HEK293 (cell line): ENCODE results near the gene HS3ST1.

Experiments used
- CTCF ChIA-PET: fragments of 350-600 bp; formaldehyde crosslinking; extraction: SDS; loops from one replicate; lab custom pipeline; 2021; ENCODE audit warnings: antibody characterized with exemption; lab: Yijun Ruan, JAX
- POLR2A ChIA-PET: fragments of 300-600 bp; formaldehyde crosslinking; extraction: SDS; loops from one replicate; lab custom pipeline; 2020; ENCODE audit warnings: antibody characterized with exemption, inconsistent platforms; lab: Yijun Ruan, JAX
- H3K27ac ChIP-seq: fragments of 200-500 bp; sonication (Bioruptor generic); 2 replicates; pipeline ENCODE4 v1.5.1; 2014; ENCODE audit warnings: low read depth, low read length, control low read depth, inconsistent platforms; ENCODE audit errors: extremely low read depth
- H3K36me3 ChIP-seq, 2 experiments: fragments of 200-500 bp in 1 of 2; sonication (Bioruptor generic) in 1 of 2; 1 replicate in 1 of 2; 2 replicates in 1 of 2; pipeline ENCODE4 v1.5.1; 2014 to 2017; ENCODE audit warnings: inconsistent platforms in 2 of 2, low read length in 2 of 2; ENCODE audit not compliant: control insufficient read depth in 2 of 2, insufficient read depth in 1 of 2
- H3K4me1 ChIP-seq: fragments of 200-500 bp; sonication (Bioruptor generic); 2 replicates; pipeline ENCODE4 v1.5.1; 2014; ENCODE audit warnings: mild to moderate bottlenecking, low read length, inconsistent platforms; ENCODE audit not compliant: control insufficient read depth, insufficient read depth
- H3K4me3 ChIP-seq: 2 replicates; pipeline ENCODE4 v1.5.1; 2011; ENCODE audit warnings: low read depth, mild to moderate bottlenecking, control low read depth, low read length, moderate library complexity
- H3K9me3 ChIP-seq: fragments of 200-500 bp; sonication (Bioruptor generic); 2 replicates; pipeline ENCODE4 v1.5.1; 2014; ENCODE audit warnings: low read depth, low read length, inconsistent platforms; ENCODE audit not compliant: control insufficient read depth, insufficient read depth
- IKZF3 ChIP-seq: fragments of 450-650 bp; IDR thresholded peaks from 2 replicates; pipeline ENCODE4 v1.5.0; 2018; ENCODE audit warnings: missing biosample characterization, mild to moderate bottlenecking, missing genetic modification characterization, moderate library complexity
- INSM2 ChIP-seq: fragments of 450-650 bp; formaldehyde crosslinking; IDR thresholded peaks from 2 replicates; pipeline ENCODE4 v1.5.1; 2016; ENCODE audit warnings: missing biosample characterization, missing genetic modification characterization
- KLF8 ChIP-seq: fragments of 450-650 bp; formaldehyde crosslinking; IDR thresholded peaks from 2 replicates; pipeline ENCODE4 v1.5.1; 2016; ENCODE audit warnings: missing biosample characterization, missing genetic modification characterization
- PRDM2 ChIP-seq: fragments of 450-650 bp; formaldehyde crosslinking; IDR thresholded peaks from 2 replicates; pipeline ENCODE4 v1.5.1; 2016; ENCODE audit warnings: missing biosample characterization, missing genetic modification characterization, borderline replicate concordance
- REPIN1 ChIP-seq: fragments of 450-650 bp; formaldehyde crosslinking; IDR thresholded peaks from 2 replicates; pipeline ENCODE4 v1.5.1; 2017; ENCODE audit warnings: missing biosample characterization, missing genetic modification characterization, low read depth
- YY2 ChIP-seq: fragments of 450-650 bp; formaldehyde crosslinking; IDR thresholded peaks from 2 replicates; pipeline ENCODE4 v1.5.1; 2016; ENCODE audit warnings: missing biosample characterization, missing genetic modification characterization
- ZBTB8A ChIP-seq: fragments of 450-650 bp; formaldehyde crosslinking; IDR thresholded peaks from 2 replicates; pipeline ENCODE4 v1.5.1; 2016; ENCODE audit warnings: missing biosample characterization, missing genetic modification characterization
- ZNF248 ChIP-seq: fragments of 450-650 bp; formaldehyde crosslinking; IDR thresholded peaks from 2 replicates; pipeline ENCODE4 v1.5.1; 2017; ENCODE audit warnings: missing biosample characterization, missing genetic modification characterization
- ZNF280D ChIP-seq: fragments of 450-650 bp; formaldehyde crosslinking; IDR thresholded peaks from 2 replicates; pipeline ENCODE4 v1.5.1; 2016; ENCODE audit warnings: missing biosample characterization, missing genetic modification characterization
- ZNF292 ChIP-seq: fragments of 450-650 bp; formaldehyde crosslinking; IDR thresholded peaks from 2 replicates; pipeline ENCODE4 v1.5.1; 2016; ENCODE audit warnings: low read depth, missing biosample characterization, missing genetic modification characterization, borderline replicate concordance
- ZNF350 ChIP-seq: fragments of 450-650 bp; formaldehyde crosslinking; IDR thresholded peaks from 2 replicates; pipeline ENCODE4 v1.5.0; 2017; ENCODE audit warnings: missing biosample characterization, mild to moderate bottlenecking, missing genetic modification characterization
- ZNF362 ChIP-seq: fragments of 450-650 bp; formaldehyde crosslinking; IDR thresholded peaks from 2 replicates; pipeline ENCODE4 v1.5.1; 2016; ENCODE audit warnings: missing biosample characterization, missing genetic modification characterization
- ZNF488 ChIP-seq: fragments of 450-650 bp; formaldehyde crosslinking; IDR thresholded peaks from 2 replicates; pipeline ENCODE4 v1.5.1; 2016; ENCODE audit warnings: missing biosample characterization, missing genetic modification characterization
- ZNF621 ChIP-seq: fragments of 450-650 bp; formaldehyde crosslinking; IDR thresholded peaks from 2 replicates; pipeline ENCODE4 v1.5.1; 2017; ENCODE audit warnings: missing biosample characterization, missing genetic modification characterization
- ZNF645 ChIP-seq: fragments of 450-650 bp; formaldehyde crosslinking; IDR thresholded peaks from 2 replicates; pipeline ENCODE4; 2016; ENCODE audit warnings: missing biosample characterization, missing genetic modification characterization
- ZNF670 ChIP-seq: fragments of 450-650 bp; formaldehyde crosslinking; IDR thresholded peaks from 2 replicates; pipeline ENCODE4 v1.5.1; 2016; ENCODE audit warnings: missing biosample characterization, missing genetic modification characterization, low read depth

The HS3ST1 gene

GRCh38 chr4:11368701-11369115, 60.0 kb downstream of the HS3ST1 start (continued):
- TF ChIP-seq PRDM2 (tag by site-specific recombination): no peak

GRCh38 chr4:11367371-11367770, 61.3 kb downstream of the HS3ST1 start:
- CTCF ChIA-PET: no interaction called here
- no peaks in the 10 kb centered on the region for H3K4me1 ChIP-seq
- TF ChIP-seq ZNF248 (tag by site-specific recombination): no peak
- no peak for TF ChIP-seq ZNF670 (tag by site-specific recombination)
- no peak for TF ChIP-seq YY2 (tag by site-specific recombination)
- no peak for TF ChIP-seq ZNF280D
- TF ChIP-seq REPIN1: no peak
- TF ChIP-seq KLF8 (tag by site-specific recombination): no peak
- TF ChIP-seq ZNF292 (tag by site-specific recombination): no peak
- POLR2A ChIA-PET: no interaction called here
- no peak overlapping the region for H3K27ac ChIP-seq
- H3K9me3 ChIP-seq: no peaks in the 10 kb centered on the region
- no peaks in the 10 kb centered on the region for H3K36me3 ChIP-seq
- no peak overlapping the region for H3K4me3 ChIP-seq

GRCh38 chr4:11366859-11367258, 61.8 kb downstream of the HS3ST1 start:
- ChIA-PET CTCF (no interaction called here), POLR2A (no interaction called here)
- no peak overlapping the region for H3K27ac ChIP-seq
- no peak overlapping the region for H3K4me3 ChIP-seq
- no peaks in the 10 kb centered on the region for H3K36me3 ChIP-seq
- H3K9me3 ChIP-seq: no peaks in the 10 kb centered on the region
- H3K4me1 ChIP-seq: no peaks in the 10 kb centered on the region
- TF ChIP-seq ZBTB8A (tag by site-specific recombination) (no peak), ZNF621 (tag by site-specific recombination) (no peak), ZNF350 (no peak), ZNF488 (tag by site-specific recombination) (no peak), INSM2 (no peak), ZNF362 (no peak), IKZF3 (tag by site-specific recombination) (no peak), ZNF645 (tag by site-specific recombination) (no peak)
